IMR-90 (cell line): ENCODE results near the gene AKAP7. TPM values are rescaled to one million over a fixed set of nuclear protein-coding genes. Genes with fewer than 3 reads are reported as not detected.

Experiments used
- ATAC-seq: fragments of 200-7000 bp; cut with Tn5 transposase; 2 replicates; pipeline ENCODE4 v1.9.1; 2020; ENCODE audit warnings: low read depth, mild to moderate bottlenecking, moderate library complexity
- BruUV-seq: library from RNA; stranded (reverse); fragments of 400-500 nt; replicated peaks from 2 replicates; lab custom pipeline; 2021; lab: Mats Ljungman, UMichigan
- CTCF ChIA-PET: fragments of 300-600 bp; formaldehyde crosslinking; extraction: SDS; loops from one replicate; lab custom pipeline; 2021; ENCODE audit warnings: antibody characterized with exemption; lab: Yijun Ruan, JAX
- POLR2A ChIA-PET: fragments of 300-600 bp; sonication (Branson Sonifier 250); formaldehyde crosslinking; loops from one replicate; lab custom pipeline; 2022; ENCODE audit warnings: antibody characterized with exemption; ENCODE audit not compliant: unreplicated experiment; lab: Charles Lee
- DNase-seq: peaks from one replicate; pipeline ENCODE4 v3.0.0; 2013
- H2AFZ ChIP-seq: replicated peaks from 2 replicates; pipeline ENCODE3; 2013; ENCODE audit warnings: low read length, mild to moderate bottlenecking; ENCODE audit not compliant: poor library complexity
- H2AK5ac ChIP-seq: 2 replicates; pipeline ENCODE4 v1.6.1; 2013; ENCODE audit warnings: low read depth, low read length, inconsistent platforms
- H2AK9ac ChIP-seq: replicated peaks from 2 replicates; pipeline ENCODE3; 2013; ENCODE audit warnings: mild to moderate bottlenecking, low read depth, low read length, moderate library complexity; ENCODE audit not compliant: poor library complexity
- H2BK120ac ChIP-seq: 2 replicates; pipeline ENCODE4 v1.6.1; 2013; ENCODE audit warnings: low read depth, low read length, inconsistent platforms
- H2BK15ac ChIP-seq: 3 replicates; pipeline ENCODE4 v1.6.1; 2013; ENCODE audit warnings: low read depth, low read length, inconsistent platforms
- H2BK20ac ChIP-seq: 2 replicates; pipeline ENCODE4 v1.6.1; 2013; ENCODE audit warnings: low read depth, mild to moderate bottlenecking, inconsistent platforms, low read length, moderate library complexity
- H2BK5ac ChIP-seq: 2 replicates; pipeline ENCODE4 v1.6.1; 2013; ENCODE audit warnings: mild to moderate bottlenecking, low read depth, low read length, inconsistent platforms; ENCODE audit not compliant: poor library complexity, severe bottlenecking
- H3K14ac ChIP-seq: replicated peaks from 2 replicates; pipeline ENCODE4 v1.6.1; 2013; ENCODE audit warnings: low read depth, low read length, inconsistent platforms
- H3K18ac ChIP-seq: 2 replicates; pipeline ENCODE4 v1.6.1; 2013; ENCODE audit warnings: low read depth, low read length, control low read depth
- H3K23ac ChIP-seq: 2 replicates; pipeline ENCODE4 v1.6.1; 2013; ENCODE audit warnings: low read depth, low read length, inconsistent platforms
- H3K27ac ChIP-seq: 2 replicates; pipeline ENCODE4 v1.5.1; 2013; ENCODE audit warnings: mild to moderate bottlenecking, control low read depth, low read length; ENCODE audit not compliant: insufficient read depth
- H3K27me3 ChIP-seq: 2 replicates; pipeline ENCODE4 v1.6.1; 2013; ENCODE audit warnings: low read length; ENCODE audit not compliant: control insufficient read depth, insufficient read depth
- H3K36me3 ChIP-seq: 2 replicates; pipeline ENCODE4 v1.6.1; 2013; ENCODE audit warnings: low read length, mixed read lengths; ENCODE audit not compliant: control insufficient read depth, insufficient read depth
- H3K4ac ChIP-seq: 2 replicates; pipeline ENCODE4 v1.6.1; 2013; ENCODE audit warnings: low read depth, low read length, inconsistent platforms
- H3K4me1 ChIP-seq: 2 replicates; pipeline ENCODE4 v1.6.1; 2013; ENCODE audit warnings: low read length, mixed read lengths; ENCODE audit not compliant: control insufficient read depth, insufficient read depth
- H3K4me2 ChIP-seq: 2 replicates; pipeline ENCODE4 v1.6.1; 2013; ENCODE audit warnings: low read depth, mild to moderate bottlenecking, control low read depth, low read length, moderate library complexity
- H3K4me3 ChIP-seq: 2 replicates; pipeline ENCODE4 v1.5.1; 2013; ENCODE audit warnings: low read depth, mild to moderate bottlenecking, control low read depth, low read length, moderate library complexity; ENCODE audit not compliant: insufficient read depth
- H3K56ac ChIP-seq: 2 replicates; pipeline ENCODE4 v1.6.1; 2013; ENCODE audit warnings: low read length, inconsistent platforms; ENCODE audit not compliant: insufficient read depth; ENCODE audit errors: extremely low read depth
- H3K79me1 ChIP-seq, 2 experiments: 2 replicates each; pipeline ENCODE4 v1.6.1; 2013; ENCODE audit warnings: low read length in 2 of 2, inconsistent platforms in 1 of 2, low read depth in 1 of 2
- H3K9ac ChIP-seq: 2 replicates; pipeline ENCODE4 v1.6.1; 2013; ENCODE audit warnings: low read depth, low read length, control low read depth
- H3K9me1 ChIP-seq: 2 replicates; pipeline ENCODE4 v1.6.1; 2013; ENCODE audit warnings: low read length, inconsistent platforms; ENCODE audit not compliant: insufficient read depth
- H3K9me3 ChIP-seq: 2 replicates; pipeline ENCODE4 v1.6.1; 2013; ENCODE audit warnings: low read length; ENCODE audit not compliant: control insufficient read depth, insufficient read depth
- H4K20me1 ChIP-seq: 2 replicates; pipeline ENCODE4 v1.6.1; 2013; ENCODE audit warnings: low read length, inconsistent platforms; ENCODE audit not compliant: insufficient read depth
- H4K5ac ChIP-seq: 2 replicates; pipeline ENCODE4 v1.6.1; 2013; ENCODE audit warnings: mild to moderate bottlenecking, low read depth, low read length, control low read depth
- H4K8ac ChIP-seq, 2 experiments: 2 replicates each; pipeline ENCODE4 v1.6.1; 2013; ENCODE audit warnings: low read depth in 2 of 2, low read length in 2 of 2, control low read depth in 1 of 2, inconsistent platforms in 1 of 2
- H4K91ac ChIP-seq: 2 replicates; pipeline ENCODE4 v1.6.1; 2013; ENCODE audit warnings: low read depth, low read length, inconsistent platforms; ENCODE audit not compliant: insufficient read depth
- CEBPB ChIP-seq: IDR thresholded peaks from 2 replicates; pipeline ENCODE4 v1.6.1; 2012; ENCODE audit warnings: low read depth, low read length, improper control_type of control experiment
- CHD1 ChIP-seq: IDR thresholded peaks from 2 replicates; pipeline ENCODE4 v1.6.1; 2012; ENCODE audit warnings: low read depth, low read length, improper control_type of control experiment
- FOS ChIP-seq: fragments of 150-350 bp; IDR thresholded peaks from 2 replicates; pipeline ENCODE4 v1.6.1; 2016; ENCODE audit warnings: low read depth, low read length
- MAFK ChIP-seq: IDR thresholded peaks from 2 replicates; pipeline ENCODE4 v1.6.1; 2012; ENCODE audit warnings: low read depth, low read length, improper control_type of control experiment
- MAZ ChIP-seq: IDR thresholded peaks from 2 replicates; pipeline ENCODE4 v1.6.1; 2012; ENCODE audit warnings: low read depth, mild to moderate bottlenecking, low read length, improper control_type of control experiment, moderate library complexity, borderline replicate concordance
- NFE2L2 ChIP-seq: fragments of 150-350 bp; IDR thresholded peaks from 2 replicates; pipeline ENCODE4 v1.6.1; 2016; ENCODE audit warnings: low read depth, mild to moderate bottlenecking, low read length
- POLR2A ChIP-seq: IDR thresholded peaks from 2 replicates; pipeline ENCODE4 v1.6.1; 2012; ENCODE audit warnings: mild to moderate bottlenecking, low read depth, low read length
- RCOR1 ChIP-seq: IDR thresholded peaks from 2 replicates; pipeline ENCODE4 v1.6.1; 2012; ENCODE audit warnings: mild to moderate bottlenecking, low read length, improper control_type of control experiment; ENCODE audit not compliant: insufficient replicate concordance
- RFX5 ChIP-seq: IDR thresholded peaks from 2 replicates; pipeline ENCODE4 v1.8.0; 2012; ENCODE audit warnings: low read depth, mild to moderate bottlenecking, low read length, moderate library complexity
- SMC3 ChIP-seq: fragments of 150-350 bp; IDR thresholded peaks from 2 replicates; pipeline ENCODE4 v1.6.1; 2016; ENCODE audit warnings: low read depth, mild to moderate bottlenecking, antibody characterized with exemption, low read length, moderate library complexity
- WGBS, 2 experiments: methylation state at CpG; one replicate each; pipeline versions ENCODE4 v1.1.5 to v1.1.7; 2013; ENCODE audit warnings: missing lambda C conversion rate in 2 of 2; ENCODE audit not compliant: insufficient read length in 1 of 2; ENCODE audit errors: extremely low coverage in 2 of 2; 5-methylcytosine and 5-hydroxymethylcytosine counted together
- dilution Hi-C: fragments of 300-500 bp; cut with HindIII; formaldehyde crosslinking; loops from one replicate; pipeline ENCODE4 v1.14.3; 2018; ENCODE audit warnings: low sequenced_read_pairs; ENCODE audit not compliant: unreplicated experiment
- in situ Hi-C: fragments of 300-500 bp; cut with MboI; formaldehyde crosslinking; loops from 3 replicates; pipeline ENCODE4 v1.14.3; 2019; ENCODE audit warnings: low sequenced_read_pairs, inconsistent platforms, mixed read lengths
- intact Hi-C: fragments of 100-400 bp; cut with micrococcal nuclease; formaldehyde crosslinking; loops from 2 replicates; pipeline ENCODE4 v1.10.0; 2022
- polyA plus RNA-seq, 3 experiments: library from polyadenylated mRNA; depleted of rRNA; stranded (reverse); fragments of >200 nt; gene quantifications; 2 replicates each; pipeline ENCODE4 v1.2.3, GENCODE V29; 2012; ENCODE audit warnings: low replicate concordance in 1 of 3
- total RNA-seq: library from RNA; depleted of rRNA; stranded (reverse); fragments of >200 nt; gene quantifications from 2 replicates; pipeline ENCODE4 v1.2.3, GENCODE V29; 2012
- TF ChIP-seq, protein P1 (sequence below): conservative IDR thresholded peaks from 2 replicates; pipeline ENCODE4 v1.5.1; 2012; ENCODE audit warnings: mild to moderate bottlenecking, low read depth, low read length, improper control_type of control experiment
- TF ChIP-seq, protein P2 (sequence below): fragments of 150-350 bp; IDR thresholded peaks from 2 replicates; pipeline ENCODE4 v1.6.1; 2016; ENCODE audit warnings: low read depth, mild to moderate bottlenecking, low read length, moderate library complexity, borderline replicate concordance
- TF ChIP-seq, protein P3 (sequence below): fragments of 150-350 bp; IDR thresholded peaks from 2 replicates; pipeline ENCODE4 v1.6.1; 2017; ENCODE audit warnings: mild to moderate bottlenecking, antibody characterized with exemption, low read length, low read depth

The AKAP7 gene
- total and polyA plus RNA-seq, 2 of the 4 experiments (the other 2 are of a cell fraction), result 0.54 to 1.1 TPM

DNA sequence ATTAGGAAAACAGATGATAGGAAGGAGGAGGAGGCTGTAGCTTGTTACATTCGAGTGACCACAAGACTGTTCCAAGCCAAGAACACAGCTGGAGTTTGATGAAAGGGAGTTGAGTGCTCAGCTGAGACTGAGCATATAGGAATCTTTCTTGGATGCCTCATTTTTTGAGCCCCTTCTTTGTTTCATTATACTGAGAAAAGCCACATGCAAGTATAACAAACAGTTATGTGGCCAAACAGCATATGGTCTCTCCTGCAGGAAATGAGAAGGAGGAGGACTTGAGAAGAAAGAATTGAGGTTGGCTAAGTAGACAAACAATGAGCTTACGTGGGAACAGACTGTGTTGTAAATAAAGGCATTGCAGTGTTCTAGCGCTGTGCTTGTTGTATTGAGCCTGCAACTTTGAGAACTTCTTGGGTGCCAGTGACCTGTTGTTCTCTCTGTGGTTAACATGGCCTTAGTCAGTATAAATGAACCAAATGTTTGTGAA is 78.3 kb downstream of the AKAP7 start:
- Histone ChIP-seq H3K4me2 (no peak overlapping the region), H4K8ac (no peak overlapping the region), H2AK5ac (0 out of 2 replicates have a peak overlapping the region, but pooled peaks have one; percentile 11), H3K27ac (no peak overlapping the region), H2BK15ac (no peak overlapping the region), H4K20me1 (no peaks in the 10 kb centered on the region), H4K91ac (no peak overlapping the region), H3K18ac (no peak overlapping the region), H2AFZ (no peak overlapping the region), H3K36me3 (no peaks in the 10 kb centered on the region), H3K79me1 (no peaks in the 10 kb centered on the region), H2AK9ac (no peak overlapping the region), H3K9me1 (no peaks in the 10 kb centered on the region), H3K27me3 (no peaks in the 10 kb centered on the region), H3K4me3 (no peak overlapping the region), H3K4me1 (peaks cover 3% of the 10 kb centered on the region; the same call in 1 of the 2 replicates), H2BK120ac (no peak overlapping the region), H2BK5ac (no peak overlapping the region), H3K9me3 (no peaks in the 10 kb centered on the region), H2BK20ac (no peak overlapping the region), H3K23ac (no peak overlapping the region; the same call in 1 of the 2 replicates), H3K14ac (no peak overlapping the region), H3K4ac (no peak overlapping the region), H4K5ac (no peak overlapping the region), H3K56ac (no peak overlapping the region), H3K9ac (no peak overlapping the region)
- TF ChIP-seq FOS (no peak), SMC3 (no peak), RCOR1 (no peak), RFX5 (no peak), NFE2L2 (no peak), CEBPB (no peak), MAZ (no peak), MAFK (no peak), POLR2A (no peak), CHD1 (no peak)
- TF ChIP-seq, protein P1, sequence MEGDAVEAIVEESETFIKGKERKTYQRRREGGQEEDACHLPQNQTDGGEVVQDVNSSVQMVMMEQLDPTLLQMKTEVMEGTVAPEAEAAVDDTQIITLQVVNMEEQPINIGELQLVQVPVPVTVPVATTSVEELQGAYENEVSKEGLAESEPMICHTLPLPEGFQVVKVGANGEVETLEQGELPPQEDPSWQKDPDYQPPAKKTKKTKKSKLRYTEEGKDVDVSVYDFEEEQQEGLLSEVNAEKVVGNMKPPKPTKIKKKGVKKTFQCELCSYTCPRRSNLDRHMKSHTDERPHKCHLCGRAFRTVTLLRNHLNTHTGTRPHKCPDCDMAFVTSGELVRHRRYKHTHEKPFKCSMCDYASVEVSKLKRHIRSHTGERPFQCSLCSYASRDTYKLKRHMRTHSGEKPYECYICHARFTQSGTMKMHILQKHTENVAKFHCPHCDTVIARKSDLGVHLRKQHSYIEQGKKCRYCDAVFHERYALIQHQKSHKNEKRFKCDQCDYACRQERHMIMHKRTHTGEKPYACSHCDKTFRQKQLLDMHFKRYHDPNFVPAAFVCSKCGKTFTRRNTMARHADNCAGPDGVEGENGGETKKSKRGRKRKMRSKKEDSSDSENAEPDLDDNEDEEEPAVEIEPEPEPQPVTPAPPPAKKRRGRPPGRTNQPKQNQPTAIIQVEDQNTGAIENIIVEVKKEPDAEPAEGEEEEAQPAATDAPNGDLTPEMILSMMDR, result no peak
- TF ChIP-seq, protein P2, sequence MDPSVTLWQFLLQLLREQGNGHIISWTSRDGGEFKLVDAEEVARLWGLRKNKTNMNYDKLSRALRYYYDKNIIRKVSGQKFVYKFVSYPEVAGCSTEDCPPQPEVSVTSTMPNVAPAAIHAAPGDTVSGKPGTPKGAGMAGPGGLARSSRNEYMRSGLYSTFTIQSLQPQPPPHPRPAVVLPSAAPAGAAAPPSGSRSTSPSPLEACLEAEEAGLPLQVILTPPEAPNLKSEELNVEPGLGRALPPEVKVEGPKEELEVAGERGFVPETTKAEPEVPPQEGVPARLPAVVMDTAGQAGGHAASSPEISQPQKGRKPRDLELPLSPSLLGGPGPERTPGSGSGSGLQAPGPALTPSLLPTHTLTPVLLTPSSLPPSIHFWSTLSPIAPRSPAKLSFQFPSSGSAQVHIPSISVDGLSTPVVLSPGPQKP, result no peak
- TF ChIP-seq, protein P3, sequence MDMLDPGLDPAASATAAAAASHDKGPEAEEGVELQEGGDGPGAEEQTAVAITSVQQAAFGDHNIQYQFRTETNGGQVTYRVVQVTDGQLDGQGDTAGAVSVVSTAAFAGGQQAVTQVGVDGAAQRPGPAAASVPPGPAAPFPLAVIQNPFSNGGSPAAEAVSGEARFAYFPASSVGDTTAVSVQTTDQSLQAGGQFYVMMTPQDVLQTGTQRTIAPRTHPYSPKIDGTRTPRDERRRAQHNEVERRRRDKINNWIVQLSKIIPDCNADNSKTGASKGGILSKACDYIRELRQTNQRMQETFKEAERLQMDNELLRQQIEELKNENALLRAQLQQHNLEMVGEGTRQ, result no peak
- dilution Hi-C loops (no loop called here), intact Hi-C loops (no loop called here), in situ Hi-C loops (no loop called here)
- peak; percentile 51 for ATAC-seq
- ChIA-PET POLR2A (no interaction called here), CTCF (interaction anchor here (0.7 kb wide), 1 partner anchor 17 kb away, joined by 5 read pairs; no protein-coding TSS in a partner anchor)
- no TSS peak for BruUV-seq
- 86% methylated on average over 2 of the region's 3 CpGs; no CpG with 5 or more reads in 1 of the 2 experiments for WGBS, 2 experiments
- peak; percentile 61 for DNase-seq
